Esophagus (tissue), 2 donors: ENCODE results near the gene MEGF11. TPM values are rescaled to one million over a fixed set of nuclear protein-coding genes. Genes with fewer than 3 reads are reported as not detected.

Experiments used
- H3K27ac ChIP-seq, 2 donors: one replicate each; pipeline ENCODE4 v1.5.1; 2013; ENCODE audit warnings: low read depth in 2 of 2, mild to moderate bottlenecking in 2 of 2, inconsistent platforms in 1 of 2, low read length in 1 of 2, moderate library complexity in 1 of 2
- H3K27me3 ChIP-seq, 2 donors: one replicate each; pipeline ENCODE4 v1.6.1; 2013; ENCODE audit warnings: low read length in 2 of 2, control low read depth in 1 of 2, mild to moderate bottlenecking in 1 of 2; ENCODE audit not compliant: insufficient read depth in 2 of 2, control insufficient read depth in 1 of 2
- H3K36me3 ChIP-seq, 2 donors: one replicate each; pipeline ENCODE4 v1.6.1; 2013; ENCODE audit warnings: low read length in 1 of 2; ENCODE audit not compliant: control insufficient read depth in 2 of 2, insufficient read depth in 2 of 2
- H3K4me1 ChIP-seq, 2 donors: one replicate each; pipeline ENCODE4 v1.6.1; 2013; ENCODE audit warnings: low read length in 1 of 2; ENCODE audit not compliant: control insufficient read depth in 2 of 2, insufficient read depth in 2 of 2
- H3K4me3 ChIP-seq, 2 donors: one replicate each; pipeline ENCODE4 v1.5.1; 2013; ENCODE audit warnings: low read length in 2 of 2, mild to moderate bottlenecking in 2 of 2, low read depth in 1 of 2, moderate library complexity in 1 of 2
- H3K9me3 ChIP-seq, 2 donors: one replicate each; pipeline ENCODE4 v1.6.1; 2013; ENCODE audit warnings: mild to moderate bottlenecking in 2 of 2, low read depth in 1 of 2, low read length in 1 of 2, moderate library complexity in 1 of 2; ENCODE audit not compliant: control insufficient read depth in 2 of 2, insufficient read depth in 1 of 2
- WGBS, 2 donors: extraction: QIAGEN DNeasy Blood & Tissue Kit; methylation state at CpG; one replicate each; pipeline ENCODE4 v1.1.7; 2013; 5-methylcytosine and 5-hydroxymethylcytosine counted together
- polyA plus RNA-seq, 2 donors: library from polyadenylated mRNA; stranded (reverse); fragments of 200-250 nt; gene quantifications; one replicate each; pipeline ENCODE4 v1.2.3, GENCODE V29; 2013
- donor health status: healthy with polysubstance abuse.
- donor health status: Bipolar disorder and iron deficiency.

Gene MEGF11
- polyA plus RNA-seq, 2 donors, result not detected

- H3K9me3 ChIP-seq, result no peaks in the 10 kb centered on the region
- no peaks in the 10 kb centered on the region for H3K27me3 ChIP-seq
- 87 to 92% methylated on average over 4 of the region's 4 CpGs for WGBS, 2 donors
- H3K27ac ChIP-seq, result no peak overlapping the region
- H3K36me3 ChIP-seq, result no peaks in the 10 kb centered on the region
- peaks cover 0 to 2% of the 10 kb centered on the region in 2 donors for H3K4me1 ChIP-seq
- H3K4me3 ChIP-seq, result no peak overlapping the region
These were observed 42.9 kb downstream of the MEGF11 start for GRCh38 chr15:66210684-66211083.

- H3K4me3 ChIP-seq, result no peak overlapping the region
- H3K9me3 ChIP-seq, result no peaks in the 10 kb centered on the region
- WGBS, 2 donors, result 79 to 85% methylated on average over 2 of the region's 2 CpGs
These were observed 54.8 kb downstream of the MEGF11 start for GRCh38 chr15:66198757-66199156.

GRCh38 chr15:66196602-66197001, 56.9 kb downstream of the MEGF11 start:
- Histone ChIP-seq H3K27ac (no peak overlapping the region), H3K4me3 (no peak overlapping the region), H3K27me3 (no peaks in the 10 kb centered on the region), H3K9me3 (no peaks in the 10 kb centered on the region), H3K36me3 (no peaks in the 10 kb centered on the region), H3K4me1 (no peaks in the 10 kb centered on the region)
- 18 to 21% methylated on average over 2 of the region's 2 CpGs for WGBS, 2 donors

More at GRCh38 chr15:66198757-66199156, 54.8 kb downstream of the MEGF11 start:
- H3K4me1 ChIP-seq, result no peaks in the 10 kb centered on the region
- no peaks in the 10 kb centered on the region for H3K36me3 ChIP-seq
- no peak overlapping the region for H3K27ac ChIP-seq
- no peaks in the 10 kb centered on the region for H3K27me3 ChIP-seq

GRCh38 chr15:66195621-66196230, 57.8 kb downstream of the MEGF11 start:
- WGBS, 2 donors, result 81 to 85% methylated on average over 10 of the region's 10 CpGs
- Histone ChIP-seq H3K36me3 (no peaks in the 10 kb centered on the region), H3K4me1 (no peaks in the 10 kb centered on the region), H3K4me3 (no peak overlapping the region), H3K9me3 (no peaks in the 10 kb centered on the region), H3K27me3 (no peaks in the 10 kb centered on the region), H3K27ac (no peak overlapping the region)

GRCh38 chr15:66193066-66193465, 60.5 kb downstream of the MEGF11 start:
- no peaks in the 10 kb centered on the region for H3K4me1 ChIP-seq
- H3K36me3 ChIP-seq, result no peaks in the 10 kb centered on the region
- WGBS, 2 donors, result 85 to 89% methylated on average over 3 of the region's 3 CpGs
- no peaks in the 10 kb centered on the region for H3K9me3 ChIP-seq
- H3K27ac ChIP-seq, result no peak overlapping the region
- H3K4me3 ChIP-seq, result no peak overlapping the region
- H3K27me3 ChIP-seq, result no peaks in the 10 kb centered on the region

GRCh38 chr15:66190746-66191145, 62.8 kb downstream of the MEGF11 start:
- H3K4me1 ChIP-seq, result no peaks in the 10 kb centered on the region
- no peaks in the 10 kb centered on the region for H3K27me3 ChIP-seq
- no peak overlapping the region for H3K4me3 ChIP-seq
- H3K36me3 ChIP-seq, result no peaks in the 10 kb centered on the region
- 73 to 78% methylated on average over 5 of the region's 5 CpGs for WGBS, 2 donors
- H3K9me3 ChIP-seq, result no peaks in the 10 kb centered on the region
- H3K27ac ChIP-seq, result no peak overlapping the region

GRCh38 chr15:66189291-66189690, 64.3 kb downstream of the MEGF11 start:
- H3K27ac ChIP-seq, result no peak overlapping the region
- H3K9me3 ChIP-seq, result no peaks in the 10 kb centered on the region
- H3K4me1 ChIP-seq, result no peaks in the 10 kb centered on the region
- WGBS, 2 donors, result 82 to 92% methylated on average over 6 of the region's 6 CpGs
- H3K4me3 ChIP-seq, result no peak overlapping the region
- no peaks in the 10 kb centered on the region for H3K27me3 ChIP-seq
- no peaks in the 10 kb centered on the region for H3K36me3 ChIP-seq

GRCh38 chr15:66188464-66188863, 65.1 kb downstream of the MEGF11 start:
- H3K4me1 ChIP-seq, result no peaks in the 10 kb centered on the region
- no peak overlapping the region for H3K27ac ChIP-seq
- WGBS, 2 donors, result 82 to 84% methylated on average over 4 of the region's 4 CpGs
- H3K9me3 ChIP-seq, result no peaks in the 10 kb centered on the region
- H3K4me3 ChIP-seq, result no peak overlapping the region
- H3K36me3 ChIP-seq, result no peaks in the 10 kb centered on the region
- H3K27me3 ChIP-seq, result no peaks in the 10 kb centered on the region

GRCh38 chr15:66187271-66187670, 66.3 kb downstream of the MEGF11 start:
- Histone ChIP-seq H3K36me3 (no peaks in the 10 kb centered on the region), H3K27me3 (no peaks in the 10 kb centered on the region), H3K27ac (no peak overlapping the region), H3K9me3 (no peaks in the 10 kb centered on the region), H3K4me1 (no peaks in the 10 kb centered on the region), H3K4me3 (no peak overlapping the region)
- 86 to 88% methylated on average over 6 of the region's 6 CpGs for WGBS, 2 donors

- H3K4me1 ChIP-seq, result no peaks in the 10 kb centered on the region
- 63 to 70% methylated on average over 7 of the region's 7 CpGs for WGBS, 2 donors
- no peaks in the 10 kb centered on the region for H3K27me3 ChIP-seq
- no peaks in the 10 kb centered on the region for H3K9me3 ChIP-seq
- no peak overlapping the region for H3K27ac ChIP-seq
- H3K4me3 ChIP-seq, result no peak overlapping the region
- H3K36me3 ChIP-seq, result no peaks in the 10 kb centered on the region
These were observed 67.3 kb downstream of the MEGF11 start for GRCh38 chr15:66186049-66186825.
